K562 (cell line): Measurements from ENCODE around the gene PA2G4. TPM values are rescaled to one million over a fixed set of nuclear protein-coding genes. Genes with fewer than 3 reads are reported as not detected.
A peak's percentile ranks its signal among the peaks of the same experiment; 100 is the strongest.

Source experiments
- CBX1 ChIP-seq: sonication (generic); IDR thresholded peaks from 2 replicates; pipeline ENCODE4 v1.6.1; 2016; ENCODE audit warnings: antibody characterized with exemption, low read depth, mild to moderate bottlenecking
- CXXC5 ChIP-seq: fragments of 250-450 bp; sonication (Bioruptor Pico); IDR thresholded peaks from 2 replicates; pipeline ENCODE4 v1.8.0; 2022; ENCODE audit warnings: inconsistent platforms, mild to moderate bottlenecking, moderate library complexity
- HNRNPLL ChIP-seq: fragments of 200-400 bp; formaldehyde crosslinking; IDR thresholded peaks from 2 replicates; pipeline ENCODE4 v1.6.1; 2017; ENCODE audit warnings: low read length, low read depth, mild to moderate bottlenecking; ENCODE audit not compliant: poor library complexity, severe bottlenecking
- JUND ChIP-seq, 2 experiments: IDR thresholded peaks; 2 replicates in 1 of 2; 3 replicates in 1 of 2; pipeline ENCODE4 v1.6.1; 2011; ENCODE audit warnings: borderline replicate concordance in 2 of 2, low read depth in 2 of 2, low read length in 2 of 2, improper control_type of control experiment in 1 of 2, missing biosample characterization in 1 of 2, missing genetic modification characterization in 1 of 2, missing genetic modification reagents in 1 of 2
- MNT ChIP-seq, 2 experiments: fragments of 450-650 bp; conservative IDR thresholded peaks; 2 replicates each; pipeline ENCODE4 v1.6.1; 2017; ENCODE audit warnings: mild to moderate bottlenecking in 2 of 2, moderate library complexity in 2 of 2
- NFXL1 ChIP-seq: fragments of 450-650 bp; formaldehyde crosslinking; IDR thresholded peaks from 2 replicates; pipeline ENCODE4 v1.4.0; 2021; ENCODE audit warnings: mild to moderate bottlenecking
- NRF1 ChIP-seq, 2 experiments: fragments of 450-650 bp; IDR thresholded peaks in 1 of 2; conservative IDR thresholded peaks in 1 of 2; 2 replicates each; pipeline ENCODE4 v1.6.1; 2014; ENCODE audit warnings: mild to moderate bottlenecking in 2 of 2
- POLR2AphosphoS5 ChIP-seq: IDR thresholded peaks from 2 replicates; pipeline ENCODE4 v1.6.1; 2011; ENCODE audit warnings: mild to moderate bottlenecking, low read depth, low read length, moderate library complexity; ENCODE audit not compliant: control insufficient read depth, insufficient read depth
- SP2 ChIP-seq: IDR thresholded peaks from 2 replicates; pipeline ENCODE4 v1.6.1; 2011; ENCODE audit warnings: mild to moderate bottlenecking, low read depth, low read length, moderate library complexity; ENCODE audit not compliant: poor library complexity, severe bottlenecking; ENCODE audit errors: extremely low read depth
- TAF9B ChIP-seq: fragments of 450-650 bp; IDR thresholded peaks from 2 replicates; pipeline ENCODE4 v1.6.1; 2018; ENCODE audit warnings: mild to moderate bottlenecking; ENCODE audit not compliant: partially characterized antibody
- VEZF1 ChIP-seq: fragments of 200-800 bp; sonication (Bioruptor generic); IDR thresholded peaks from 2 replicates; pipeline ENCODE4 v1.6.1; 2017; ENCODE audit warnings: missing genetic modification characterization, missing compliant biosample characterization
- YBX1 ChIP-seq: fragments of 450-650 bp; IDR thresholded peaks from 2 replicates; pipeline ENCODE4 v1.7.1; 2016; ENCODE audit warnings: mild to moderate bottlenecking
- ZBTB5 ChIP-seq: fragments of 450-650 bp; IDR thresholded peaks from 2 replicates; pipeline ENCODE4 v1.6.1; 2017; ENCODE audit warnings: antibody characterized with exemption
- ZMIZ1 ChIP-seq, 2 experiments: fragments of 150-350 bp in 1 of 2; IDR thresholded peaks; 2 replicates each; pipeline ENCODE4 v1.6.1; 2012 to 2016; ENCODE audit warnings: low read depth in 2 of 2, low read length in 2 of 2, mild to moderate bottlenecking in 1 of 2, moderate library complexity in 1 of 2
- ZNF511 ChIP-seq: sonication (generic); formaldehyde crosslinking; IDR thresholded peaks from 2 replicates; pipeline ENCODE4 v1.8.0; 2022; ENCODE audit warnings: mild to moderate bottlenecking, missing genetic modification reagents
- polyA plus RNA-seq, 8 experiments: library from polyadenylated mRNA; depleted of rRNA in 4 of 8; stranded (reverse) in 5 of 8; unstranded in 3 of 8; fragments of >200 nt; fragmentation: Nextera tagmentation in 2 of 8; fragmentation: Illumina TruSeq in 1 of 8; extraction: Ambion mirVana in 2 of 8; extraction: Trizol in 1 of 8; gene quantifications; 2 replicates each; pipeline versions ENCODE4 v1.2.1 to v1.2.3, GENCODE V29; 2011 to 2014; ENCODE audit warnings: inconsistent platforms in 1 of 8, missing spikeins in 1 of 8
- total RNA-seq, 7 experiments: library from RNA; depleted of rRNA in 6 of 7; stranded (reverse); fragments of >200 nt in 6 of 7; fragmentation: Illumina TruSeq in 2 of 7; extraction: Trizol in 2 of 7; gene quantifications; 2 replicates each; pipeline versions ENCODE4 v1.2.1 to v1.2.3, GENCODE V29; 2011 to 2021; ENCODE audit warnings: low replicate concordance in 1 of 7

PA2G4 gene
- total and polyA plus RNA-seq, 9 of the 15 experiments (the other 6 are each of a cell fraction or from before 2014, with no cell fraction given), result 230 to 925 (median 638) TPM

- peak; percentile 59; the same call in 1 of the 2 replicates for TF ChIP-seq ZNF511
- TF ChIP-seq SP2, result peak; percentile 30
- TF ChIP-seq YBX1, result no peak
- TF ChIP-seq NRF1 (conservative IDR thresholded peaks at IDR 0.05 in 1 of 2, IDR thresholded peaks at IDR 0.05 in 1 of 2), result peak; percentile 80 to 83
- TF ChIP-seq JUND (IDR thresholded peaks at IDR 0.05; ENCODE audit: borderline replicate concordance, low read depth, low read length), result peak; percentile 100
- TF ChIP-seq JUND (tag; IDR thresholded peaks at IDR 0.05; ENCODE audit: borderline replicate concordance, low read depth, low read length), result peak; percentile 99; the same call in 2 of the 3 replicates
- peak; percentile 85 for TF ChIP-seq POLR2AphosphoS5
- peak; percentile 37; the same call in 1 of the 2 replicates for TF ChIP-seq CBX1
- TF ChIP-seq MNT (conservative IDR thresholded peaks at IDR 0.05), result peak; percentile 97
- 0 out of 4 replicates have a peak, but pooled peaks of 1 of the 2 experiments have one; percentile 42 for TF ChIP-seq ZMIZ1 (IDR thresholded peaks at IDR 0.05; ENCODE audit: low read depth in 2 of 2, low read length in 2 of 2)
- TF ChIP-seq VEZF1 (CRISPR knock-in tag), result peak; percentile 47
- peak; percentile 10; the same call in 1 of the 2 replicates for TF ChIP-seq ZBTB5
- TF ChIP-seq CXXC5 (CRISPR knock-in tag), result 0 out of 2 replicates have a peak, but pooled peaks have one; percentile 41
- TF ChIP-seq NFXL1, result no peak
- peak; percentile 74 for TF ChIP-seq HNRNPLL
- peak; percentile 53 for TF ChIP-seq TAF9B
Measured at GRCh38 chr12:56127888-56128669, 23.7 kb downstream of the PA2G4 start, which contains the start of gene ESYT1 (continued).
